ENCODE results near the gene CINP. TPM values are rescaled to one million over a fixed set of nuclear protein-coding genes. Genes with fewer than 3 reads are reported as not detected.

The CINP gene
- total and polyA plus RNA-seq, 9 of the 15 experiments (the other 6 are each of a cell fraction or from before 2014, with no cell fraction given) = 36.3 to 63.2 (median 43.7) TPM

GRCh38 chr14:102316743-102317563 lies 45.7 kb downstream of the CINP start (continued):
- no peak for TF ChIP-seq ELK3 (CRISPR knock-in tag; IDR thresholded peaks at IDR 0.05)
- no peak for TF ChIP-seq IRF1 (CRISPR knock-in tag; IDR thresholded peaks at IDR 0.05; ENCODE audit: borderline replicate concordance)
- TF ChIP-seq CXXC5 (CRISPR knock-in tag; IDR thresholded peaks at IDR 0.05) = peak; percentile 85; the same call in 1 of the 2 replicates
- TF ChIP-seq ZNF444 (CRISPR knock-in tag; IDR thresholded peaks at IDR 0.05) = no peak
- TF ChIP-seq ZNF740 (CRISPR knock-in tag; IDR thresholded peaks at IDR 0.05) = 0 out of 2 replicates have a peak, but pooled peaks have one; percentile 35
- TF ChIP-seq ZNF740 (tag; IDR thresholded peaks at IDR 0.05) = no peak
- TF ChIP-seq MLLT1 (IDR thresholded peaks at IDR 0.05) = peak in 1 of 2 experiments; percentile 64; a peak in 1 of 4 replicates
- peak in 1 of 2 experiments; percentile 97; a peak in 2 of 4 replicates for TF ChIP-seq HDAC1 (IDR thresholded peaks at IDR 0.05)
- no peak for TF ChIP-seq PHTF2 (CRISPR knock-in tag; IDR thresholded peaks at IDR 0.05)
- TF ChIP-seq CCNT2 (IDR thresholded peaks at IDR 0.05; ENCODE audit: borderline replicate concordance, extremely low read depth, insufficient read length, low read depth, low read length) = peak; percentile 25
- TF ChIP-seq ZBTB40 (IDR thresholded peaks at IDR 0.05) = peak; percentile 86
- no peak for TF ChIP-seq ZBTB40 (CRISPR knock-in tag; IDR thresholded peaks at IDR 0.05)
